ENCODE results near the gene GMNC.

DNA sequence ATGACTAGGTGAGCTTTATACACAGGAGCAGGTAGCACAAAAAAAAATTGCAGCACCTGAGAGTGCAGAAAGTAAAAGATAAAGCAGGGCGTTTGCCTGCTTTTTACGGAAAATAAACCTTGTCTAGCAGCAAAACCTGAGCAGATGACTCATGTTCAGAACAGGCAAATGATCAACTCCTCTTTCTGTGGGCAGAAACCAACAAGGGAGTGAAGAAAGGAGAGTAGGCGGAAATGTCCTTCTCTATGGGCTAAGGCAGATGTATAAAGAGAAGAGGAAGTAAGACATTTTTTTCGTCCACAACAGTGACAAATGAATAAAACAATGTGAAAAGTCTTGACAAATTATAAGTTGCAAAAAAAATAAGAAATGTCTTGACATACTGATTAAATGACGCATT is 24.5 kb upstream of the GMNC start:
- TF ChIP-seq, protein P1, sequence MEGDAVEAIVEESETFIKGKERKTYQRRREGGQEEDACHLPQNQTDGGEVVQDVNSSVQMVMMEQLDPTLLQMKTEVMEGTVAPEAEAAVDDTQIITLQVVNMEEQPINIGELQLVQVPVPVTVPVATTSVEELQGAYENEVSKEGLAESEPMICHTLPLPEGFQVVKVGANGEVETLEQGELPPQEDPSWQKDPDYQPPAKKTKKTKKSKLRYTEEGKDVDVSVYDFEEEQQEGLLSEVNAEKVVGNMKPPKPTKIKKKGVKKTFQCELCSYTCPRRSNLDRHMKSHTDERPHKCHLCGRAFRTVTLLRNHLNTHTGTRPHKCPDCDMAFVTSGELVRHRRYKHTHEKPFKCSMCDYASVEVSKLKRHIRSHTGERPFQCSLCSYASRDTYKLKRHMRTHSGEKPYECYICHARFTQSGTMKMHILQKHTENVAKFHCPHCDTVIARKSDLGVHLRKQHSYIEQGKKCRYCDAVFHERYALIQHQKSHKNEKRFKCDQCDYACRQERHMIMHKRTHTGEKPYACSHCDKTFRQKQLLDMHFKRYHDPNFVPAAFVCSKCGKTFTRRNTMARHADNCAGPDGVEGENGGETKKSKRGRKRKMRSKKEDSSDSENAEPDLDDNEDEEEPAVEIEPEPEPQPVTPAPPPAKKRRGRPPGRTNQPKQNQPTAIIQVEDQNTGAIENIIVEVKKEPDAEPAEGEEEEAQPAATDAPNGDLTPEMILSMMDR (IDR thresholded peaks at IDR 0.05) = no peak
- no peak for TF ChIP-seq POLR2A (IDR thresholded peaks at IDR 0.05)
